GM19043 (cell line): ENCODE measurements around the gene POLR2F.

ENCODE experiments used
- ATAC-seq: cut with Tn5 transposase; IDR thresholded peaks from one replicate; pipeline ENCODE4 v1.9.1; 2021; ENCODE audit warnings: low read depth; ENCODE audit not compliant: unreplicated experiment

Gene POLR2F

DNA sequence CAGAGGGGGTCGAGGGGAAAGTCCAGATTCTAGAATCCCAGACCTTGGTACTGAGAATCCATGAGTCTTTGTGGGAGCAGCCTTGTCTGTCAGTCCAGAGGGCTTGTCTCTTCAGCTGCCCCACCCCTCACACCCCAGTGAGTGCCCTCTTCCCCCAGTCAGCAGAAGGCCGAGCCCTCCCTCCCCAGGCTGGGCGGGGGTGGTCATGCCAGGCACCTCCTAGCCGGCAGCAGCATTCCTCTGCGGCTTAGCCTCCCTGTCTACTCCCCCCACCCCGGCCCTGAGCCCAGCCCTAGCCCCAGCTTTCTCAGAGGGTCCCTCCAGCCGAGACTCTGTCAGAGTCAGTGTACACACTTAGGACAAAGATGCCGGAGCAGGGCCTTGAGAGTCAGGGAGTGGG lies 26.3 kb downstream of the POLR2F start:
- ATAC-seq, result no peak

DNA sequence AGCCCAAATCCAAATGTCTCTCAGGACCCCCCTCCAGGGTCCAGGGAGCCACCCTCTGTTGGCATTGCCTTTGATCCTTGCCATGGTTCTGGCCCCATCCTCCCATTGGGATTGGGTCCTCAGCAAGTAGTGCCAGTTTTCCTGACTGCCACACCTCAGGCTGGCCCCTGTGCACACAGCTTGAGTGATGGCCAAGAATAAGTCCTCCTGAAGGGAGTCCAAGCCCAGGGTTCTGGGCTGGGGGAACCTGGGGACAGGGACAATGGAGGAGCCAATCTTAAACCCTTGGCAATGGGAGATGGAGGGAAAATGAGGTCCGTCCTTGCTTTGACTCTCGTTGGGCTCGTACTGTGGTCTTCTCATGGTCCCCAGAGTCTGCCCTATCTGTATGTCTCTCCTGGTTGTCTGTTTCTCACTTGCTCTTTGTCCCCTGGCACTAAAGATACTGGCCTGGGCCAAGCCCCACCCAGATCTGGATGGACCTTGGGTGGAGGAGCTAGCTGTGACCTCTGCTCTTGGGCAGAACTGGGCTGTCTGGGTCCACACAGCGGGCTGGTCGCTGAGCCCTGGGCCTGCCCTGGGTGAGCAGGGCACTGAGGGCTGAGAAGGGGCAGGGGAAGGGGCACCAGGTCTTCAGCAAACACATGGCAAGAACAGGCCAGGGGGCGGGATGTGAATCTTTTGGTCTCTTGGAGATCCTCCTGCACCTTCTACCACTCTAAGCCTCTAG lies 27.9 kb downstream of the POLR2F start:
- no peak for ATAC-seq

DNA sequence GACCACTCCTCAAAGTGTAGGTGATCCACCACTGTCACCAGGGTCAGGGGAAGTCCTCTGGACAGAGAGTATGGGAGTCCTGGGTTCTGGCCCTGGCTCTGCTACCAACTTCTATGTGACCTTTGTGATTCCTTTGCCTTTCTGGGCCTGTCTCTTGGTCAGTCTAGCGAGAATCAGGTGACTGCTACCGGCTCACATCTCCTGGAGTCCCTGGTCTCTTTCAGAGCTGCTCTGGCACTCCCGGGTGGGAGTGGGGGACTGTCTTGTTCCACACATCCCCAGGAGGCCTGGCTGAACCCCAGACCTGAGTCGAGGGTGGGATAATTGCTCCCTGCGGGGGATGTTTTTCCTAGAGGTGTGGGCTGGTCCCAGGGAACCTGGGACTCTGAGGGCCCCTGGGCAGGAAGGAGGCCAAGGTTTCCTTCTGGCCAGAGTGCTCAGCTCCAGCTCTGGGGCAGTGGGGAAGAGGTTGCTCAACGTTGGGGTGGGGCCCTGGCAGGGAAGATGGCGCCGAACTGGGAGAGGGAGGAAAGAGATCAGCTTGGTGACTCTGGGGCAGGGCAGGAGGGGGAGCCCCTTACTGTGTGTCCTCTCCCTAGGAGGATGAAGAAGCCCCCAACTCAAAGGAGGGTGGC lies 28.8 kb downstream of the POLR2F start:
- ATAC-seq, result no peak

DNA sequence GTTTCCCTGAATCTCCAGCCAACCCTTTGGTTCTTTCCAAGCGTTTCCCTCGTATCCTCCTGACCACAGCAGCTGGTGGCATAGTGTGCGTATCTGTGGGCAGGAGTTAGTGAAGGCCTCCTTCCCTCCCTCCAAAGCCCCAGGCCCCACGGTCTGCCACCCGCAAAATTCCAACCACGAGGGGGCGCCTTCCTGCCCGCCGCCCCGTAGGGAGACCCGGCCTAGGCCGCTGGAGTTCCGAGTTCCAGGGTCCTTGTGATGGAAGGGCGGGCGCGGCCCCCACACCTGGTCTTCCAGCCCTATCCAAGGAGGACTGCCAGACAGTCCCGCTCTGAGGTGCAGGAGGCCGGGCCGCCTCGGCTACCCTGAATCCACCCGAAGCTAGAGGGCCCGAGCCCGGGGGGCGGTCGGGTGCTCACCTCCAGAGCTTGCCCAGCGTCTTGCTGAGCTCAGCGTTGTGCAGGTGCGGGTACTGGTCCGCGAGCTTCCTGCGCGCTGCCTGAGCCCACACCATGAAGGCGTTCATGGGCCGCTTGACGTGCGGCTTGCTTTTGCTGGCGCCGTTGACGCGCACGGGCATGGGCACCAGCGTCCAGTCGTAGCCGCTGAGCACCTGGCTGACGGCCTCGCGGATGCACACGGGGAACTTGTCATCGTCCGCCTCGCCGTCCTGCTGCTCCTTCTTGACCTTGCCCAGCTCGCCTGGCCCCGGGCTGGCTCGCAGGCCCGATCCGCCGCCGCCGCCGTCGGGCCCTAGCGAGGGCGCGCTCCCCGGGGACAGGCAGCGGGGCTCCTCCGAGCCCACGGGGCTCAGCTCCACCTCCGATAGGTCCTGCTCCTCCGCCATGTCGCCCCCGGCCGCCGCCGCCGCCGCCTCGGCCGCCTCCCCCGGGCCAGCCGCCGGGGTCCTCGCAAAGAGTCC lies 29.7 kb downstream of the POLR2F start:
- ATAC-seq, result no peak

DNA sequence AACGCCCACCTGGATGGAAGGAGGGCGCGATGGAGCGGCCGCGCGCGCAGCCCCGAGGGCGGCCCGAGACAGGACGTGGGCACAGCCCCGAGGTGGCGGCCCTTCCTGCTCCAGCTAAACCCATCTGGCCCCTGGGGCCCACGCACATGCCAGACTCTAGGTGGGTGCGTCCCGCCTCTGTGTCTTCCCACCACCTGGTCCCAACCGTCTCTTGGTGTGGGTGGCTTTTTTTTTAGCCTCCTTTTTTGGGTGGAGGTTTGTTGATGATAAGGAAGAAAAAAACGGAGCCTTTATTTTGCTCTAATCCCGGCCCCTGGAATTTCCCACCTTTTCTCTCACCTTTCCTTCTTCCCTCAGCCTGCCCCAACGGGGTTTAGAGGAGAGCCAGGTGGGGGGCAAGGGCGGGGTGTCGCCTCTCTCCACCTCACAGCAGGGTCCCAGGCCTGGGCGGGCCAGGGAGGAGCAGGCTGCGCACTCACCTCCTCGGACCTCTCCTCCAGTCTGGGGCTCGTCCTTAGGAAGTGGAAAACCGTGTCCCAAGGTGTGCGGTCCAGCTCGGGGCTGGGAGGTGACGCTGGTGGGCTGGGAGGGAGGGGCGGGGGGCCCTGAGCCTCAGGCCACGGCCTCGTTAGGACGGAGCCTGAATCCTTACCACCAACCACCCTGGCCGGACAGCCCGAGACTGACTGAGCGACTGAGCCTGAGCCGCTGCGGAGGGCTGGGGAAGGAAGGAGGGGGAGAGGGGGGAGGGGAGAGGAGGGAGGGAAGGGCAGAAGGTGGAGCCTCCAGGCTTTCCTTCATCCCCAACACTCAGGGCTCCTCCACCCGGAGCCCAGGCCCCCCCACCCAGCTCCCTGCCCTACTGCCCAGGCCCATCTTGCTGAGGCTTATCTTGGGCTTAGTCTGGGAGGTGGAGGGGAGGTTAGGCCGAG lies 30.6 kb downstream of the POLR2F start, which contains the start of gene SOX10:
Gene SOX10, minus strand, starts transcription at position 696 of the 932 bp plus-strand sequence. CDS start 771 bp downstream, outside the sequence.
- ATAC-seq, result no peak

DNA sequence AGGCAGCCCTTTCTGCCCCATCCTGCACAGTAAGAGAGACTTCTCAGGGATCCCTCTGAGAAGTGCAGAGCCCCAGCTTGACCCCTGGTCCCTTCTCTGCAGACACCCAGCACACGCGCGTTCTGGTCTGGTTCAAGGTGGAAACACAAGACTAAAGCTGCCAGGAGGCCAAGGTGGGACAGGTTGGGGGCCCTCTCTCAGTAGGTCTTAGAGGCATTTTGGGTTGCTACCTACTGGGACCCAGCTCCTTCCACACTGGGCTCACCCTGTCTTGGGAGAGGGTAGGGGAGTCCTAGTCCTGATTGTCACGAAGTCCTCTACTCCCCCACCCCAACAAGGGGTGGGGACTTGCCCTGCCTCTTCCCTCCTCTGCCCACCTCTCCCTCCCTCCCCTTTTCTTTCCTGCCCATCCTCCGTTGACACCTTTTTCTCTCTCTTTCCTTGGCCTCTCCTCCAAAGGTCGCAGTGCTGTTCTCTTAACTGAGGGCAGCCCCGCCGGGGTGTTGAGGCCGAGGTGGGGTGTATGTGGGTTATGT lies 31.6 kb downstream of the POLR2F start:
- ATAC-seq, result no peak

DNA sequence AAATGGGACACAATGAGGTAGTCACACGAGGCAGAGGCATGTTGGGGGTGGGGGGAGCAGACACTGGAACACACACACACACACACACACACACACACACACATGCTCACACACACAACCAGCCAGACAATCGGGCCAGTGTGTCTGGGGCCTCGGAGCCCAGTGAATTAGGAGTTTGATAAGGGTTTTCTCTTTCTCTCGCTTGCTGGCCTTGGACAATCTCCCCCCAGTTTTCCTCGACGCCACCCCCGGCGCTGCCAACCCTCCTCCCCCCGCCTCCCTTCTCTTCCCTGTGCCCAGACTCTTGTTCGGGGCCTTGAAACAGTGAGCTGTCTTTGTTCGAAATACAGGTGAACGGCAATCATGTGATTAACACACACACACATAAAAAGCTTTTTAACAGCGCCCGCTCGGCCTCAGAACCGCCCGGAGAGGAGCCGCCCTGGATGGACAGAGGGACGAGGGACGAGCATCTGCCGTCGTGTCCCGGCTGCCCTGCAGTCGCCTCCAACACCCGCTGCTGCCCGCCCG lies 32.3 kb downstream of the POLR2F start:
- ATAC-seq, result no peak

DNA sequence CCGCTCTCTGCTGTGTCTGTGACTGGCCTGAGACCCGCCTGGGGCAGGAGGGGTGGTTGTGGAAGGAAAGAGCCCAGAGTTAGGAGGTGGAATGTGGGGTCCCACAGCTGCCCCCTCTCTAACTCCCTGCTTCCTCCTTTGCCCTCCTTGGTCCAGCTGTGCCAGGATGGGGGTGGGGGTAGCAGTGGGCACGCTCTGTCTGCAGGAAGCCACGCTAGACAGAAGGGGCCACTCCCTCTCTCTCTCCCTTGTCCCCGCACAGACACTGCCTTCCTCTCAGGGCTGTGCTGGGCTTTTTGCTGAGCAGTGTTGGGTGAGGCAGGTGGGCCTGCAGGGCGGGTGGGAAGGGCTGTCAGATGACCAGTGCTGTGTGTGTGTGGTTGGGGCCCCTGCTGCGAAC lies 32.9 kb downstream of the POLR2F start:
- no peak for ATAC-seq

DNA sequence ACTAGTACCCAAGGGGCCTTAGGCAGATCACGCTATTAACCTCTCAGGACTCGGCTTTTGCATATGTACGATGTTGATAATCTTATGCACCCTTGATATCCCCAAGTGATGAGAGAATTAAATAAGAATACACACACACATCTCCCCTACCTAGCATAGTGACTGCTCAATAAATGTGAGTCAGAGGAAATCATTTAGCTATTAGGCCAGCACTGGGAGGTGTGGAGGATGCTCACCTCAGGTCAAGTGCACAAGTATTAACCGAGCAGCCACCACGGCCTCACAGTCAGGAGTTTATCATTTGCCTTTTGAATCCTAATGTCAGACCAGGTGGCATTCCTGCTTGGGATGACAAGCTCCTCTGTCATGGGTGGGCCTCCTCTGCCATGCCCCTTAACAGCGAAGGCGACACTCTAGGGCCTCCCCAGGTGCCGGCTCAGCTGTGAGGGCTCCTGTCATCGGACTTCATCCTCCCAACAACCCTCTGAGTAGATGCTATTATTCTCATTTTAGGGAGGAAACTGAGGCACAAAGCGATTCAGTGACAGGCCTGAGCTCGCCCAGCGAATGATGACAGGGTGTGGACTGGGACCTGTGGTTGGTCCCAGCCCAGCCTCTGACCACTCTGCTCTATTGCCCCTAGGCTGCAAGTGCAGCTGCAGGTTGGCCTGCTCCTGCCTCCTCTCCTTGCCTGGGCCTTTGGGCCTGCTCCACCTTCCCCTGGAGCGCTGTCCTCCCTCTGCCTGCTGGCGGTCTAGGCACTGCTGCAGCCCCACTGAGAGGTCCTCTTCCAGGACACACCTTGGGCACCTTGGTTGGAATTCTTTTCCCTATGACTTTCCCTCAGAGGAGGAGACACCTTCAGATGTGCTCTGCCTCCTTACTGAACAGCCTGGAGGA lies 35.9 kb downstream of the POLR2F start:
- ATAC-seq, result no peak

DNA sequence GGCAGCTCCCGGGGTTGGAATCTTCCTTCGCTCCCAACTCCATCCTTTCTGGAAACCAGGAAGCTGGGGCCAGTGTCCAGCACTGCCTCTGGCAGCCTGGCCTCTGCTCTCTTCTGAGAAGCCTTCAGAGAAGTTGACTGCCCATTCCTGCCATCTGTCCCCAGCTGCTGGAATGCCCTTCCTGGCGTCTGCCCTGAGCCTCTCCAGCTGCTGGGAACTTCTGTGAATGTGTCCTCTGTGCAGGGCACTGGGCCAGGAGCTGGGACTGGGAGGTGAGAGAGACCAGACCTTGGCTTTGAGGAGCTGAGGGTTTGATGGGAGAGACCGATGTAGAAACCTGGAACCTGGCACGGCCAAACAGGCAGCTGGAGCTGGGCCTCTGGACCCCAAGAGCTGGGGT lies 36.8 kb downstream of the POLR2F start:
- ATAC-seq, result no peak

DNA sequence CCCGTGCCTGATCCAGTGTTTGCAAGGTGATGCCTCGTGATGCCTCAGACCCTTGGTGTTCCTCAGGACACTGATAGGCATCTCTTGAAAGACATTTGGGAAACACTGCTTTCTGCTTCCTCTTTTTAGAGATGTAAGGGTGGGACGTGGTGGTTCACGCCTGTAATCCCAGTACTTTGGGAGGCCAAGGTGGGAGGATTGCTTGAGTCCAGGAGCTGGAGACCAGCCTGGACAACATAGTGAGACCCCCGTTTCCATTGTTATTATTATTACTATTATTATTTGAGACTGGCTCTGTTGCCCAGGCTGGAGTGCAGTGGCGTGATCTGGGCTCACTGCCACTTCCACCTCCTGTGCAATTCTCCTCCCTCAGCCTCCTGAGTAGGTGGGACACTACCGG lies 37.4 kb downstream of the POLR2F start:
- no peak for ATAC-seq

DNA sequence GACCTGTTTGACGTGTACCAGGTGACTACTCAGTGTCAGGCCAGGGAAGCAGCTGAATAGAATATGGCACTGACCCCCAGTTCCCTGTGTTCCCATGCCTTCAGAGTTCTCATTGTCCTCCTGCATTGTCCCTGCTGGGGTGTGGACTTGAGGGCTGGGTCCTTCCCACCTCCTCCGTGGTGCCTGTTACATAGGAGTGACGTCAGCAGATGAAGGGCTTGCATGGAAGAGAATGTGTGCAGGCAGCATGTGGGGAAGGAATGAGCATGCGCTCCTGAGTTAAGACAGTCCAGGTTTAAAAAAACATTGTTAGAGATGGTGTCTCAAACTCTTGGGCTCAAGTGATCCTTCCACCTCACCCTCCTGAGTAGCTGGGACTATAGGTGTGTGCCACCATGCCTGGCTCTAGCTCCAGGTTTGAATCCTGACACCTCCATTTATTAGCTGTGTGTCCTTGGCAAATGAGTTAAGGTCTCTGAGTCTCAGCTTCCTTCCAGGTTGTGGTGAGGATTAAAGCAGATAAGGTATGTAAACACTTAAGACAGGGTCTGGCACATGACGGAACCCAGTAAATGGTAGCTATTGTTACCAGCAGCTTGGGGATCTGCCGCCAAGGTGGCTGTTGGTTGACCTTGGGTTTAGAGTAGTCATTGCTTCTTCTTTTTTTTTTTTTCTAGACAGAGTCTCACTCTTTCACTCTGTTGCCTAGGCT lies 38.4 kb downstream of the POLR2F start:
- ATAC-seq, result no peak

DNA sequence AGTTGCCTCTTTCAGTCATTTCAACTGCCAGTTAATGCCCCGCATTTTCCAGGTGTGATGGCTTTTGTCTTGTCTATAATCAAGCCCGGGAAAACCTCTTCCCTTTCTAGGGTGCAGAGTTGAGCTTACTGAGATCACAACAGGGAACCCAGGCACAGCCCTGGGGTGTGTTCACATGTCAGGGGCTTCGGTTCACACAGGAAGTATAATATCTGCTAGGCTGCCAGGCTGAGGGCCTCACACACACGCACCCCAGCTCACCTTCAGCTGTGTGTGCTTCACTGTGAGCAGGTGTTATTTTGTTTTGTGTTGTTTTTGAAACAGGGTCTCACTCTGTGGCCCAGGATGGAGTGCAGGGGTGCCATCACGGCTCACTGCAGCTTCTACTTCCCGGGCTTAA lies 40.5 kb downstream of the POLR2F start:
- no peak for ATAC-seq

DNA sequence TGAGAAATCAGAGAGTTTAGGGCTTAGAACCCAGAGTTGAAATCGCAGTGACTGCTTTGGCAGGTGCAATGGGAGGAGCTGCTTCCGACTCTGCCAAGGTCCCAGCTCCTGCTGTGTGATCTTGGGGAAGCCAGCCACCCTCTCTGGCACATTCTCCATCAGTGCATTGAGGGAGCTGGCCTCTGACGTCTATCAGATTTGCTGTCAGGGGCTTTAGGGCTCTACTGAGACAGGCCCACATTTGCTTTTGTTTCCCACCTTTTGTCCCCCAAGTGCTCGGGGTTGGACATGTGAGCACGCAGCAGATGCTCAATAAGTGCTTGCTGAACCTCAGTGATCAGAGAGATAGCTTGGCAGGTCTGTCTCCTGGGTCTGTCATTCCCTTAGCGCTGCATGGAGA lies 41.5 kb downstream of the POLR2F start:
- no peak for ATAC-seq

DNA sequence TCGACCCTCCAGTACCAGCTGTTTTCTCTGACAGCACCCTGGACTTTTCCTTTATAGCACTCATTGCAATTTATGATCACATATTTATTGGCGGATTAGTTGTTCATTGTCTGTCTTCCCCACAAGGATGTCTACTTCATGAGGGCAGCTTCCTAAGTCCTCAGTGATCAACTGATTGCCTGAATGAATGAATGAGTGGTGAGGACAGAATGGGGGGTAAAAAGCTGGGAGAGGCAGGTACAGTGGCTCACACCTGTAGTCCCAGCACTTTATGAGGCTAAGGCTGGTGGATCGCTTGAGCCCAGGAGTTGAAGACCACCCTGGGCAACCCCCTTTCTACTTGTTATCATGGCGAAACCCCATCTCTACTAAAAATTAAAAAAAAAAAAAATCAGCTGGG lies 42.0 kb downstream of the POLR2F start:
- ATAC-seq, result no peak

DNA sequence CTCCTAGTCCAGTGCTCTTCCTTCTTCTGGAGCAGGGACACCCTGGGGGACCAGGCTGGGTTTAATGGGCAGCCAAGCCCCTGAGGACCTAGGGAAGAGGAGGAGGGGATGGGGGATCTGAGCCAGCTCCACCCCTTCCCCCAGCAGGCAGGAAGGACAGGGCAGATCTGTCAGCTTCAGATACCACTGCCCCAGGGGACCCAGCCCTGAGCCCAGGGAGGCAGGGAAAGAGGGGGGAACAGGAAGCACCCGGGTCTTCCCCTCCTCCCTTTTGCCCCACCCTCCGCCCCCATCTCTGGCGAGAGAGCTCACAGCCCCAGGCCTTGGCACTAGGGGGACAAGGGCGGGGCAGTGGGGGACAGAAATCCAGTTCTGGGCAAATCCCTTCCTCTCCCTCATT lies 42.6 kb downstream of the POLR2F start:
- no peak for ATAC-seq

DNA sequence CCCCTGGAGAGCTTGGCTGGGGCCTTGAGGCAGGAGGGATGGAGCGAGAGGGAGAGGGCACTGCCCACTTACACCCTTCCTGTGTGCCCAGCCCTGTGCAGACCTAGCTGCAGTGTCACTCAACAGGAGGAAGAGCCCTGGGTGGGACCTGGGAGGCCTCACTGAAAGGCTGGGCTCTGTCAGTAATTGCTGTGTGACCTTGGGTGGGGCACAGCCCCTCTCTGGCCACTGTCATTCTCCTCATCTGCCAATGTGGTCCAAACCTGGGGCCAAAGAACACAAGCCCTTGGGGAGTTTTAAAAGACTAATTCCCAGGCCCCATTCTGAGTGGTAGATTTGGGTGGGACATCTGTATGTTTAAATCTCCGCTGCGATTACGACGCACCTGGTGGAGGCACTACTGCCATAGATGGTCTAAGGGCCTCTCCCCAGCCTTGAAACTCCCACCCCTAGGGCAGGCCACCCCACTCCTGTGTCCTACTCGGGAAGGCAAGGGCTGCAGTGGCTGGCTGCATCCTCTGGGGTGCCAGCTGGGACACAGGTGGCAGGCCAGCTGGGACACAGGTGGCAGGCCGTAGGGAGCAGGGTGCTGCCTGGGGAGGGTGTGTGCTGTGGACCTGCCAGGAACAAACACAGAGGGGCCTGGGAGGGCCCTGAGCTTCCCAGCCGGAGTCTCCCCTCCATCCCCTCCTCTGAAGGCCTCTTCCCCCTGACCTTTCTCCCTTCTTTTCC lies 43.2 kb downstream of the POLR2F start:
- ATAC-seq, result no peak
